Measurements from ENCODE around the gene CCDC70.

Gene CCDC70

DNA sequence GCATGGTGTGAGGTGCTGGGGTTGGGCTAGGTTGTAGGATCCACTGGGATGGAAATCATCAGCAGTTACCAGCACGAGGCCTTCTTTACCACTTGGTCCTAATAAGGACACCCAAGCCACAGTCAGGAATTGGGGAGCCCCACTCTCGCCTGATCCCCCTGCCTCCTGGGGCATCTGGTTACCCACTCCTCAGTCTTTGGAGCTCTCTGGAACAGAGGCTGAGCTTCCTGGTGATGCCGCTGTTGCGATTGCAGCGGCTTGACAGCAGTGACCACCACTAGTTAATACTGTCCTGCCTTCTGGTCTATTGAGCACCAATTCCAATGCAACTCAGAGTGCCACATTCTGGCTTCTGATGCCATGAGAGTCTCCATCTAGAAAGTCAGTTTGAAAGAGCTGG is 30.2 kb upstream of the CCDC70 start:
- no peak for DNase-seq

- no peak for DNase-seq
These were observed 29.2 kb upstream of the CCDC70 start for GRCh38 chr13:51832471-51833152.

GRCh38 chr13:51833980-51834379 is 27.8 kb upstream of the CCDC70 start:
- no peak for DNase-seq

GRCh38 chr13:51834581-51835171 is 27.1 kb upstream of the CCDC70 start:
- DNase-seq, result peak; percentile 25

DNA sequence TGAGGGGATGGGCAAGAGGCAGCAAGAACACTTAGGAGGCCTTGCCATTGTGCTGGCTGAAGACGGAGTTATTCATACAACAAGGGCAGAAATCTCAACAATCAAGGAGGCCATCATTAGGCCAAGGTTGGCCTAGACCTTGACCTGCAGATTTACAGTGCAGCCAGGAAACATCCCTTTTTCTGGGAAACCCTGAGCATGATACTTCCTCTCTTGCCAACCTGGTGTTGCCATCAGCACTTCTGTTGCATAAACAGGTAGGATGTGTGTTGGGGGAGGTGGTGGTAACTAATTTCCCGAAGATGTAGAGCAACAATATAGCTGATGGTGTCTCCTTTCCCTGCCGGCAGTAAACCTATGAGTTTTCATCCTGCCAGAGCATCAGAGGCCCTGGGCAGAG is 24.8 kb upstream of the CCDC70 start:
- no peak for DNase-seq

- no peak for DNase-seq
These were observed 23.4 kb upstream of the CCDC70 start for GRCh38 chr13:51838240-51838846.

- no peak for DNase-seq
These were observed 21.8 kb upstream of the CCDC70 start for GRCh38 chr13:51839711-51840540.

DNA sequence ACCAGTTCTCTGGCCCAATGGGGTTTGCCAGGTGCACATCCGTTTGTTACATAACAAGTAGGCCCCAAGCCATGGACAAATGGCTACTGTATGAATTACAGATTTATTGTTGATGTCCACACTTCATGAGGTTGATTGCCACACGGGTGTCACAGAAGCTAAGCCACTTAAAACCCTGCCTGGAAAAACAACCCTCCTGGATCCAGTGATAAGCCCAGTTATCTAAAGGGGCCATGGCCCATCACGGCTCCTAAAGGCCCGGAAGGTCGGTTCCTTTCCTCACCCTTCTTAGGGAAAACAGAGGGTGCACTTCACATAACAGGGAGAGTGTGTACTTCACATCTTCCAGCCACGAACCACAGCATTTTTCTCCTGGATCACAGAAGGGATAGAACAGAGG is 20.9 kb upstream of the CCDC70 start:
- no peak for DNase-seq

DNA sequence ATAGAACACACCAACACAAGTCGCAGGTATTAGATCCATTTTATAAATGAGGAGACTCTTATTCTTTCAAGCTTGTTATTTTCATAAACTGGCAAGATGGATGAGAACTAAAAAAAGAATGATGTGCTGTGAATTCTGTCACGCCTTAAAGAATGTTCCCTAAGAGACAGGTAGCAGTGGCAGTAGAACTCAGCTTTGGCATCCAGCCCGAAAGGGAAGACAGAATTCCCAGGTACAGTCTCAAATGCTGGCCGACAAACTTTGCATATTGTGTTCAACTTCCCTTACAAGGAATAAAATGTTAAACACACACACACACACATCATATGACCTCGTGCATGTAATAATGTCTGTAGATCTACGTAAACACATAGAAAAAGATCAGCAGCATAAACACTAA is 20.0 kb upstream of the CCDC70 start:
- no peak for DNase-seq

DNA sequence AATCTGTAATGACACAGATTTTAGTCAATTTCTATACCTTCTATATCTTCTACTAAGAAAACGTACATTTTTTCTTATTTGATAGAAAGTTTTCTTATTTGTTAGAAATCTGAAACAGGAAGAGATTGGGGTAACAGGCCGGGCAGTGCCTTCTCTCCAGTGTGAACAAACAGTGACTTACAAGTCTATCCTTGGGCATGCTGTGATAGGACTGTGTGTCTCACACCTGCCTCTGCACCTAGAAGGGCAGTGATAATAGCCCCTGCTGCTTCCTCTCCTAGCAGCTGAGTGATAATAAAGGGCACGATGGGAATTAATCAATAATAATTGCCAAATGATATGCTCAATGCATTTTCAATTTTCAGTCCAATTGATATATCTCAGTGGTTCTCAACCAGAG is 18.2 kb upstream of the CCDC70 start:
- DNase-seq, result no peak

DNA sequence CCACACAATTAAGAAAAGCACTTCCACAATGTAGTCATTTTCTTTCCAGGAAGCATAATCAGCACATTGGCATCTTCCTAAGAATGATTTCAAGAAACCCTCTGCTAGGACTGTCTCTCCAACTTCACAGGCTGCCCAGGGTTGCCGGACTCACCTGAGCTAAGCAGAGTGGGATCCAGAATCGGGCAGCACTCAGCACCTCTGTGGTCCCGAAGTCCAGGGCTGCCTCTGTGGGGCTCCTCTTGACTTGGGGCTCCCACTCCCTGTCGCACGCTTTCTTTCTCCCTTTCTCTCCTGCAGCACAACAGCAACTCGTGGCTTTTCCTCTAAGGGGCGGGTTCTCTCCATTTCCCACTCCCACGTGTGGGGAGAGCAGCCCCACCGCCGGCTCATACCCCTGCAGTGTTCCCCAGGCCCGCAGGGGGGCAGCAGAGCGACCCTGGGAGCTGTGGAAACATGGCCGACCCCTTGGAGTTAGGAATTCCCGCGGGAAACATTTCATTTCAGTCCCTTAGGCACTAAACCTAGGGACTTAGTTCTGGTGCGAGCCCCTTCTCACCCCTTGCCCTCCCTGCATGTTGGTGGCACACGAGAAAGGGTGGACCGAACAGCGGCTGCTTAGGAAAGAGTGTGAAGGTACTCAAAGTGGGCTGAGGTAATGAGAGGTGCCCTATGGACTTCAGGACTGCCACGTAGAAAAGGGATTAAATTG is 16.8 kb upstream of the CCDC70 start, which contains the start of gene TMEM272:
TSS of gene TMEM272 (minus strand) at position 316 of the 712 bp plus-strand sequence. CDS start 6,647 bp downstream, outside the sequence.
- peak; percentile 68 for DNase-seq

- DNase-seq, result no peak
These were observed 16.0 kb upstream of the CCDC70 start for GRCh38 chr13:51845574-51846318.

- no peak for DNase-seq
These were observed 15.0 kb upstream of the CCDC70 start for GRCh38 chr13:51846756-51847155.

- no peak for DNase-seq
These were observed 13.1 kb upstream of the CCDC70 start for GRCh38 chr13:51848674-51849073.

- peak; percentile 48 for DNase-seq
These were observed 12.3 kb upstream of the CCDC70 start for GRCh38 chr13:51849145-51850101.

DNA sequence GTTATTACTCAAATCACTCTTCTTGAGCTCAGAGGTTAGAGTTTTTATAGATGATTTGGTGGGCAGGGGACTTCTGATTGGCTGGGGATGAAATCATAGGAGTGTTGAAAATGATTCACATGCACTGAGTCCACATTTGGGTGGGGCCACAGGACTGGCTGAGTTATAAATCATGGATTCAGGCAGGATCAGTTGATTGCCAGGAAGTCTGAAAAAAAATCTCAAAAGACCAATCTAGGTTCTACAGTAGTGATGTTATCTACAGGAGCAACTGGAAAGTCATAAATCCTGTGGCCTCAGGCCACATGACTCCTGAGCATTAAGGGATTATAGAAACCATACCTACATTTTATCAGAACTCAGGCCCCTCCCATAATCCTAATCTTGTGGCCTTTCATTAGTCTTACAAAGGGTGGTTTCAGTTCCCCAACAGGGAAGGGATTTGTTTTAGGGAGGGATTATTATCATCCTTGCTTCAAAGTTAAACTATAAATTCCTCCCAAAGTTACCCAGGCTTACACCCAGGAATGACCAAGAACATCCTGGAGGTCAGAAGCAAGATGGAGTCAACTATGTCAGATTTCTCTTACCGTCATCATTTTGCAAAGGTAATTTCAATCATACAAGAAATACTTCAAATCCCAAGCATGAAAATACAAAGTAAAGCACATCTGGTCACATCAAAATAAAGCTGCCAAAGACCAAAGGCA is 5.6 kb upstream of the CCDC70 start:
- no peak for DNase-seq

DNA sequence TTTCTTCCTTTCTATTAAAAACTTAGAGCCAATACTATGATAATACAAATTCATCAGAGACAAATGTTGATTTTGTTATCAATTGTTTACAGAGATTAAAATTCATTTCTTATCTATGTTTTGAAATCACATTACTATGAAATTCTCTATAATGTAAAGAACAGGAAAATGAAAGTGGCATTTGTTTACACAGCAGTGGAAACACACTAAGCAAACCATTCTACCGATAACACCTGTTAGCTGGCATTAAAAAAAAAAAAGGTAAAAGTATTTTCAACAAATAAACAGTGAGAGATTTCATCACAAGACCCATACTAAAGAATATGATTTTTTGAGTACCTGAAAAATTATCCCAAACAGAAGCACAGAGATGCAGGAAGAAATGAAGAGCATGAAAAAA is 4.8 kb upstream of the CCDC70 start:
- DNase-seq, result no peak

DNA sequence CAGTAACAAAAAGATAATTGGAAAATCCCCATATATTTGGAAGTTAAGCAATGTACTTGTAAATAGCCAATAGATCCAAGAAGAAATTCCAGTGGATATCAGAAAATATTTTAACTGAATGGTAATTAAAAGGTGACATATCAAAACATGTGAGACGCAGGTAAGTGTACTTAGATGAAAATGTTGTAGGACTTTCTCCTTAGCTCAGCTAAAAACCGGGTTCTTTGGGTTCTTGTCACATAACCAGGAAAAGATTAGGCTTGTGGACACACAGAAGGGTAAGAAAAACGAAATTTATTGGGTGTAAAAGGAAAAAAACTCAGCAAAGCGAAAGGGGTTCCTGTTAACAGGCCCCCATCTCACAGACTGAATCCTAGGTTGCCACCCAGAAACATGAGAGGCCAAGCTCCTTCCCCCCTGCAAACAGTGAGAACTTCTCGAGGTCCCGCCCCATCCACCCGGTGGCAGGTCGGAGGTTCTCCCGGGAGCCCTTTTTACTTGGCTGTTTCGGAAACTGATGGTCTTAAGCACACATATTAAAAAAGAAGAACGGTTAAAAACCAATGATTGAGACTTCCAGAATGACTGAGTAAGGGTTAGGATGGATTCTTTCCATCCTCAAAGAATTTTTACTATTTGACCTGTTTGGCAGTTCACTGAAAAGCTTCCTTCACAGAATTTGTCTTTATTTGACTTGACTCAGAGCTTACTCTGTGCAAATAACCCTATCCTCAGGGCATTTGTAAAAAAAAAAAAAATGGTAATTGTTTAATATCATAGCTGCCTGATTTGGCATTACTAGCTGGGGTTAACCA is 3.1 kb upstream of the CCDC70 start:
- no peak for DNase-seq

- no peak for DNase-seq
These were observed 1.2 kb downstream of the CCDC70 start for GRCh38 chr13:51862957-51863356.
